HG03520 (cell line): ENCODE measurements around the gene MAP4K1.
"Not testable (repeated sequence)": the region's sequence is repeated elsewhere in the genome, so short reads cannot be mapped to it uniquely, and the experiment has no call there.

ENCODE experiments used
- ATAC-seq: cut with Tn5 transposase; IDR thresholded peaks from one replicate; pipeline ENCODE4 v1.9.1; 2021; ENCODE audit warnings: mild to moderate bottlenecking, moderate library complexity; ENCODE audit not compliant: unreplicated experiment

The MAP4K1 gene

DNA sequence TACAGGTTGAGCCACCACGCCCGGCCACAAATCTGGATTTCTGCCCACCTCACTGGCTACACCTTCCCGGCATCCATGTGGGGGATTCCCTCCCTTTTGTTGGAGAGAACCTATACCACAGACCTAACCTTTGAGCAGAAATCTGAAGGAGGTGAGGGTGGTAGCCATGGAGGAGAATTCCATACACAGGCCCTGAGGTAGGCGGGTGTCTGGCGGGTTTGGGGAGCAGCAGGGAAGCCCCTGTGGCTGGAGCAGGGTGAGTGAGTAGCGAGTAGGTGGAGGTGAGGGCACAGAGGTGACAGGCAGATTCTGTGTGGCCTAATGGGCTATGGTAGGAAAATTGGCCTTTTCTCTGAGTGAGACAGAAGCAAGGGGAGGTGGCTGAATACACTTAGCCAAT, 11.8 kb upstream of the MAP4K1 start:
- no peak for ATAC-seq

DNA sequence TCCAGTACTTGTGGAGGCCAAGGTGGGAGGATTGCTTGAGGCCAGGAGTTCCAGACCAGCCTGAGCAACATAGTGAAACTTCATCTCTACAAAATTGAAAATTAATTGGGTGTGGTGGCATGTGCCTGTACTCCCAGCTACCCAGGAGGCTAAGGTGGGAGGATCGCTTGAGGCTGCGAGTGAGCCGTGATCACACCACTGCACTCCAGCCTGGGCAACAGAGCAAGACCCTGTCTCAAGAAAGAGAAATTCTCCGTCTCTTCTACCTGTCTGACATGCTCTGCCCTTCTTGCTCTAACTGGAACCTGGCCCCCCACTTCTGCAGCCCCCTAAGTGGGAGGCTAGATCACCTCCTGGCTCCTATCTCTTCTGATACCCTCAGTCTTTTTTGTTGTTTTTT, 8.6 kb upstream of the MAP4K1 start:
- ATAC-seq = no peak

DNA sequence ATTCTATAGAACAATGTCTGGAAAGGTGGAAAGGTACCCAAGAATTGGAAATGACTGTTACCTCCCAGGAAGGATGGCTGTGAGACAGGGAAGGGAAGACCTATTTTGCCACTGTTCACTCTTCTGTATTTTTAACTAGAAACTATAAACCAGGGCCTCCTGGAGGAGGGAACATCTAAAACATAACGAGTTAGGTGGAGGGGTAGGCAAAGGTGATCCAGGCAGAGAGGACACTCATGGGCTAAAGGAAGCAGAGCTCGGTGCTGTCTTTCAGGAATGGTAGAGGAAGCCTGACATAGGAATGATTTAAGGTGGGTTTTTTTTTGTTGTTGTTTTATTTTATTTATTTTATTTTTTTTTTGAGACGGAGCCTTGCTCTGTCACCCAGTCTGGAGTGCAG, 7.1 kb upstream of the MAP4K1 start:
- ATAC-seq = no peak

DNA sequence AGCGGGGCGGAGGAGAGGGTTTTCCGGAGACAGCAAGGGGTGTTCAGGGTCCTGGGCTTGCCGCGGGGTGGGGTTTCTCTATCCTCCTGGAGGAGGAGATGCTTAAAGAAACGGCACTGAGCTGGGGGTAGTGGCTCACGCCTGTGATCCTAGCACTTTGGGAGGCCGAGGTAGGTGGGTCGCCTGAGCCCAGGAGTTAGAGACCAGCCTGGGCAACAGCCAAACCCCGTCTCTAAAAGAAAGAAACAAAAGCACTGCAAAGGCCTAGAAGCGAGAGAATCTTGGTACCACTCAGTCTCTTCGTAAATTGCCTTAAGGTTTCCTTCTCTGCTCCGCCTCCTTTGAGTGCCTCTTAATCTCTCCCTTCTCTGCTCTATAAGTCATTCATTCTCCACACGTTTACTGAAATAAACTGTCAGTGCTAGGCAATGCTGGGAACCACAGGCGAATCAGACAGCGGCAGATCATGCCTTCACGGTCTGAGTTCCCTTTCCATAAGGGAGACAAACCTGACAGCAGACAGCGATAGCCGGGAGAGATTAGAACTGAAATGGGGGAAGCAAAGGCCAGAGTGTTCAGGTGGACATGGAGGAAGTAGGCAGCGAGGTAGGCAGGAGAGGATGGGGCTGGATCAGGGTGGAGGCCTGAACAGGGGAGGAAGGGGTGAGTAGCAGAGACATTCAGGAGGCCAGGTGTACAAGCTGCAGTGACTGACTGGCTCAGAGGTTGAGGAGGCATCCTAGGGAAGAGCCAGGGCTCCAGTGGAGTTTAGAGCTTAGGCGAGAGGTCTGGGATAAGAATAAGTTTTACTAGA, 1.8 kb upstream of the MAP4K1 start:
- ATAC-seq = no peak

DNA sequence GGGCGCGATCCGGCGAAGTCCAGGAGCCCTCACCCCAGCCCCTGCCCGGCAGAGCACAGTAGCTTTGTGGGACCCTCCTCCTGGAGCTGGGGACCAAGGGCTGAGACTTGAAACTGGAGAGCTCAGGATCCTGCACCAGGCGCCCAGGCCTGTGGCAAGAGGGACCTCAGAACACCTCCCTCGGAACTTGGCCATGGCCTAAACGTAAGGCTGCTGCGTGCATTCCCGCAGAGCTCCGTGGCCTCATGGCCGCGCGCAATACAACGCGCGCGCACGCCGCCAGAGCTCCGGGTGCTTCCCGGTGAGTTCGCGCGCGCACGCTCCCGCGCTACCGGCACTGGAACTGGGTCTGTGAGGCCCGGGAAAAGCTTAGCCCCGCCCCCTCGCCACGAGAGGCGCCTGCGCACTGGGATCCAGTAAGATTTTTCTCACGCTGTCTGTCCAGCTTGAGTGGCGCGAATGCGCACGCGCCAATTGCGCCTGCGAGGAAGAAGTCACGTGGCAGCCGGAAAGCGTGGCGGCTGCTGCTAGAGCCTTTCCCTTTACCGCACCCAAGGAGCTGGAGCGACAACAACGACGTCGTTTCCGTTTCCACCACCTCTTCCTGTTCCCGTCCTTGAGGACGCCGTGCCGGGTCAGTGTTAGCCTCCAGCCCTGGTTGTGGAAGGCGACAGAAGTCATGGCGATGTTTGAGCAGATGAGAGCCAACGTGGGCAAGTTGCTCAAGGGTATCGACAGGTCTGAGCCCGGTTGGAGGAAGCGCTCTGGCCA, 1.0 kb upstream of the MAP4K1 start, which contains the start of gene EIF3K:
TSS of gene EIF3K (plus strand) at position 599 of the 771 bp plus-strand sequence. CDS start at position 680, 81 bp downstream.
- peak; percentile 64 for ATAC-seq

DNA sequence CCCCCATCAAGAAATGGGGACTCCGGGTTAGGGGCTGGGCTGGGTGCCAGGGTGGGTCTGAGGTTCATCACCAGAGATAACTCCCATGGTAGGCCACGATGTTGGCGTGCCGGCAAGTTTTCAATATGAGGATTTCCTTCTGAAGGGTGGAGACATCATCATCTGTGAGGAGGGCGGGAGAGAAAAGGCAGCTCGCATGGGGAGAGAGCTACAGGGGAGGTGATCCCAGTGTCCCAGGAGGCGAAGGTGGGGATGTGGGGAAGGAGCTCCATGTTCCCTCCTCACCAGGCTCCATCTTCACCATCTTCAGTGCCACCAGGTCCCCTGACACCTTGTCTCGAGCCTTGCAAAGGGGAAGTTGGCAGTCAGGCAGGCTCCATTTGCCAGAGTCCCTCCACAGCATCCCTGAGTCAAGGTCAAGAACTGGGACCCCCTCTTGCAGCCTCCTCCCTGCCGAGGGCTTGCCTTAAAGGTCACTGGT, 430 bp downstream of the MAP4K1 start:
- ATAC-seq = no peak

DNA sequence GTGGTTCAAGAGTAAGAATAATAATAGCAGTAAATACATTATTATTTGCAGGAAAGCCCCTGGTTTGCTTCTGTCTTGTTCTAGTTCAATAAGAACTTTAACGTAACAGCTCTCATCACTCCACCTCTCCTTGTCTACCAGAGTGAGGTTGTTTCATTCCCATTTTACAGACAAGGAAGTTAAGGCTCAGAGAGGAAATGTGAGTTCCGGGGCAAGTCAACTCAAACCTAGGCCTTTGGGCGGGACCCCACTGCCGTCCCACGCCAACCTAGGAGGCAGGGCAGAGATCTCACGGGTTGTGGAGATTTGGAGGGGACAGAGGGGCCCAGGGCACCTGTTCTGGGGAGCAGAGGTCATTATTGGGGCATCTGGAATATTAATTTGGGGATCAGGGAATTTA, 1.5 kb downstream of the MAP4K1 start:
- ATAC-seq = no peak

DNA sequence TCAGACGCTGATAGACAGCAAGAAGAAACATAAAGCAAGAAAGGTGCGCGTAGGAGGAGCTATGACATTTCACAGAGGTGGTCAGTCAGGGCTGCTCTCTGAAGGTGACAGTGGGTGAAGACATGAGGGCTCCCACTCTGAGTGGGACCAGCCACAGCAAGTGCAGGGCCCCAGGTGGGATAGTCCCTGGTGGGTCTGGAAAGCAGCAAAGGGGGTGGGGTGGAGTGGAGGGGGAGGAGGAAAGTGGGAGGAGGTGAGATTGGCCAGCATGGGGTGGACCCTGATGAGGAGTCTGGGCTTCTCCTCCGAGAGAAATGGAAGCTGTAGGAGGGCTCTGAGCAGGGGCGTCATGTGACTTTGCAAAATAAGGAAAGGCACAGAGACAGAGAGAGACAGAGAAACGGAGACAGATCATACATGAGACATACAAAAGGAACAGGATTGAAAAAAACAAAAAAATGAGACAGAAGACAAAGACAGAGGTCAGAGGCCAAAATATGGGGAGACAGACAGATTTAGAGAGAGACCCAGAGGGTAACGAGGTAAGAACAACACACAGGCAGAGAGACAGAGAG, 2.7 kb downstream of the MAP4K1 start:
- ATAC-seq = no peak

DNA sequence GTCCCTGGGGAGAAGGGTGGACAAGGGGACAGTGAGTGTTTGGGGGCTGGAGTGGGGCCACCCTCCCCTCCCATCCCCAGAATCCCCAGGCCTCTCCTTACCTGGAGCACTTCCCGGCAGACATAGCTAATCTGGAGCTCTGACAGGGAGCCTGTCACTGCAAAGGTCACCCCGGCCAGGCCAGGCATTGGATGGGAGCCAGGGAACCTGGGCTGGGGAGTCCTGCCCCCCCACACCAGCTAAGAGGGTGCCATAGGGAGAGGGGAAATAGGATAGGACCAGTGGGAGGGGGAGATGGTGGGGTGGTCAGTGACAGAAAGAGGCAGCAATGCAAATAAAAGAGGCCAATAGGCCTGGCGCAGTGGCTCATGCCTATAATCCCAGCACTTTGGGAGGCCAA, 3.5 kb downstream of the MAP4K1 start:
- no peak for ATAC-seq

DNA sequence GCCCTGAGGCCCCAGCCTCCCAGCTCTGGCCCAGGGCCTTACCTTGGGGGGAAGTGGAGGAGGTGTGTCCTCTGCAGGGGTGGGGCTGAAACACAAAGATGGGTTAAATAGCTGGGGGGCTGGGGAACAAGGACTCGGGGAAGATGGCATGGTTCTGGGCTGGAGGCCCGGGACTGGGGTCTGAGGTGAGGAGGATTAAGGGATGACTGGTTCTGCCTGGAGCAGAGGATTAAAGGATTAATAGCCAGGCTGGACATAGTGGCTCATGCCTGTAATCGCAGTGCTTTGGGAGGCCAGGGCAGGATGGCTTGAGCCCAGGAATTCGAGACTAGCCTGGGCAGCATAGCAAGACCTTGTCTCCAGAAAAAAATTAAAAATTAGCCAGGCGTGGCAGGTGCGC, 11.6 kb downstream of the MAP4K1 start:
- no peak for ATAC-seq

DNA sequence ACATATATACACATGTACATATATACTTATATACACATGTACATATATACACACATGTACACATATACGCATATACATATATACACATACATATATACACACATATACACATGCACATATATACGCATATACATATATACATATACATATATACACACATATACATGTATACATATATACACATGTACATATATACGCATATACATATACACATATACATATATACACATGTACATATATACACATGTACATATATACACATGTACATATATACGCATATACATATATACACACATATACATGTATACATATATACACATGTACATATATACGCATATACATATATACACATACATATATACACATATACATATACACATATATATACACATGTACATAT, 14.9 kb downstream of the MAP4K1 start:
- not testable (repeated sequence) for ATAC-seq

DNA sequence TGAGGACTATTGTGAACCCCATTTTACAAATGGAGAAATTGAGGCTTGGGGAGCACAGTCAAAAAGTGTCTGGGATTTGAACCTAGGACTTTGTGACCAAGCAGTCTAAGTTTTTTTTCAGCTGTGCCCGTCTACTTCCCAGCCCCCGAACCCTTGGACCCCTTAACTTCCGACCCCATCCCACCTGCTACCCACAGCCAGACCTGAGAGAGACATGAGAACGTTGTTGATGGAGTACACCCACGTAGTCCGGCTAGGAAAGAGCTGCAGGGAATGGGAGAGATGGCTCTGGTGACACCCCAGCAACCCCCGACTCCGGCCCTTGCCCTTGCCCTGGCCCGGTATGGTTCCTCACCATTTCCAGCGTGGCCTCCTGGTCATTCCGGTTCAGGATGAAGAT, 18.0 kb downstream of the MAP4K1 start:
- no peak for ATAC-seq

DNA sequence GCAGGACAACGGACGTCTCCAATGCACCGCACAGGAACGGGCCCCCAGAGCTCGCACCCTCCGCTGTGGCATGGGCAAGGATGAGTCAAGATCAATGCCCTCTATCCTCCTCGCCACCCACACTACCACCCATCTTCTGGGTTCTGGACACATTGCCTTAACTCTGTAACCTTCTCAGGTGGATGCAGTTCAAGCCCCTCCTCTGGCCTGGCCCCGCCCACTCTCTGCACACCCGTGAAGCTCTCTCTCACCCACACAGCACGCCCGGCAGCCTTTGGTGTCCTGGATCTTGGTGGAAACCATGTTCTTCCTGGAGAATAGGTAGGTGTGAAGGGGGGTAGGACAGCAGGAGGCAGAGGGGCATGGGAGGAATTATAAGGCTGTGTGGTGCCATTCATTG, 20.7 kb downstream of the MAP4K1 start:
- ATAC-seq = no peak

DNA sequence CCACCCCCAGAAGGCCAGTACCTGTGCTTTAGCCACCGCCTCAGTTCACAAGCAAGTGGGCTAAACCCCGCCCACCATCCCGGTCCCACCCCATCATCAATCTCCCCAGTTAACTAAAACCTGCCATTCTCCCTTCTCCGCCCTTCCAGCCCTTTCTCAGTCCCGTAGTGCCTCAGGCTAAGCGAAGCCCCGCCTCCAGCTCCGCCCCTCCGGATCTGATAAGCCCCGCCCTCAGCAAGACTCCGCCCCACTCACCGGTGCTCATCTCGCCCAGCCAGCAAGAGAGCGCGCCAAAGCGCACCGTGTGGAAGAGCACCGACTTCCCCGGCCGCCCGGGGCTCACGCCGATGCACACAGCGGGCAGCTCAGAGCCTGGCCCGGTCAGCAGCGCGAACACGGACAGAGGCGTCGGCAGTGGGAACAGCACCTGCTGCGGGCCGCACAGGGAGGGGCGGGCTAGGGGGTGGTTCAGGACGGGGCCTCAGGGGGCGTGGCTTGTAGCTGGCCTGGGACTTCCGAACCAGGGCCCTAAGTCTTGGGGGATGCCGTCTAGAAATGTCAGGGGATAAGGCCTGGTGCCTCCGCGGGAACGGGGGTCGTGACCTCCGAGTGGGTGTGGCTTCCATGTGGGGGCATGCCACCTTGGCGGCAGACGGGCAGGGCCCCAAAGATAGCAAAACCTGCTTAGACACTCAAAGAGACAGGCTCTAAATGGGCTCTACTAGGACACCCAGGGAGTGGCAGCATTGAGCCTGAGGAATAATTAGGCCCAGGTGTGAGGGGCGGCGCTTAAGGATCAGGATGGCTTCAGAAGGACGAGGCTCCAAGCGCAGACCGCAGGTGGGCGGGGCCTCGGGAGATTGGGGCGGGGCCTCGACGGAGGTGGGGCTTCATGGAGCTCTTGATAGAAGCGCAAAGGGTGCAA, 21.4 kb downstream of the MAP4K1 start:
- ATAC-seq = no peak

DNA sequence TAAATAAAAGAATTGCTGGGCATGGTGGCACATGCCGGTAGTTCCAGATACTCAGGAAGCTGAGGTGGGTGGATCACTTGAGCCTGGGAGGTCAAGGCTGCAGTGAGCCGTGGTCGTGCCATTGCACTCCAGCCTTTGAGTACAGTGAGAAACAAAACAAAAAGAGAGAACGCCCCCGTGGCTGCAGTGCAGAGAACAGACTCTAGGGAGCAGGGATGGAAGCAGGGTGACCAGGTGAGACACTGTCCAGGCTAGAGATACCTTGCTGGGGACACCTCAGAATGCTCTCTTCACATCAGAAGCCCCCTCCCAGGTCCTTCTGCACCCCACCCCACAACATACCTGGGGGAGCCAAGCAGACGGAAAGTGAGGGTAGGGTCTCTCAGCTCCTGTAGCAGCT, 24.8 kb downstream of the MAP4K1 start:
- ATAC-seq = no peak

DNA sequence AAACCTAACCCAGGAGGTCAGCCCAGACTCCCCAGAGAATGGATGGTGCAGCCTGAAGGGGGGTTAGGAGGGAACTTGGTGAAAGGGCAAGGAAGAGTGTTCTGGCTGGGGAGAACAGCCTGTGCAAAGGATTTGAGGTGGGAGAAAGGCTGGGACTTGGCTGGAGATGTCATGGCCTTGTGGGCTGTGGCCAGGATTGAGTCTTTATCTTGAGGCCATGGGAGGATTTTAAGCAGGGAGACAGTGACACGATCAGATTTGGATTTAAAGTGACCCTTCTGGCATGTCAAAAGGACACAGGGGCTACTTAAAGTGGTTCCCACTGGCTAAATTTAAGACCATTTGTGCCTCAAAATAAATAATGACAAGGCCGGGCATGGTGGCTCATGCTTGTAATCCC, 29.7 kb downstream of the MAP4K1 start:
- no peak for ATAC-seq

DNA sequence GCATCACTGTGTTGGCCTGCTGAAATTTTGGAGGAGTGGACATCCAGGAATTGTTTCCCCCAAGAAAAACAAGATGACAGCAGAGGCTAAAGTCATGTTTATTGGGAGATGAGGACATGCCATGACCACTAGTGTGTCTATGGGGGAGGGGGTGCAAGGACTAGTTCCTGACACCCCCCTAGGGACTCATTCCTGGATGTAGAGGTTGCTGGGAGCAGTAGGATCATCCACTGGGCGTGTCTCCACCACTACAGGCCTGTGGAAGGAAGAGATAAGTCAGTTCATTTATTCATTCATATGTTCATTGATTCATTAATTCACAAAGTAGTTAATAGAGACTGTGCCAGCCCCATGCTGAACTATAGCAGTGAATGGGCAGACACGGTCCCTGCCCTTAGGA, 30.2 kb downstream of the MAP4K1 start:
- no peak for ATAC-seq

DNA sequence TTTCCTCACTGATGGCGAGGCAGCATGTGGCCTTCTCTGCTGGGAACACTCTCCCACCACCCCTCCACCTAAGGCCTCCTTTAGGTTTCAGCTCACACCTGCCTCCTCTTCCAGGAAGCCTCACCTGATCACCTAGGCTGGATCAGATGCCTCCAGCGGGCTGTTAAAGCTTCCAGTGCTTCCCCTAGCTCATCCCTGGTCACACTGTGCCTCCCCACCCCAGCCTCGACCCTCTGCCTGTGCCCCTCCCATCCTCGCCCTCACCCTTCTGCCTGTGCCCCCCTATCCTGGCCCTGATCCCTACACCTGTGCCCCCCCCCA, 33.8 kb downstream of the MAP4K1 start:
- no peak for ATAC-seq

DNA sequence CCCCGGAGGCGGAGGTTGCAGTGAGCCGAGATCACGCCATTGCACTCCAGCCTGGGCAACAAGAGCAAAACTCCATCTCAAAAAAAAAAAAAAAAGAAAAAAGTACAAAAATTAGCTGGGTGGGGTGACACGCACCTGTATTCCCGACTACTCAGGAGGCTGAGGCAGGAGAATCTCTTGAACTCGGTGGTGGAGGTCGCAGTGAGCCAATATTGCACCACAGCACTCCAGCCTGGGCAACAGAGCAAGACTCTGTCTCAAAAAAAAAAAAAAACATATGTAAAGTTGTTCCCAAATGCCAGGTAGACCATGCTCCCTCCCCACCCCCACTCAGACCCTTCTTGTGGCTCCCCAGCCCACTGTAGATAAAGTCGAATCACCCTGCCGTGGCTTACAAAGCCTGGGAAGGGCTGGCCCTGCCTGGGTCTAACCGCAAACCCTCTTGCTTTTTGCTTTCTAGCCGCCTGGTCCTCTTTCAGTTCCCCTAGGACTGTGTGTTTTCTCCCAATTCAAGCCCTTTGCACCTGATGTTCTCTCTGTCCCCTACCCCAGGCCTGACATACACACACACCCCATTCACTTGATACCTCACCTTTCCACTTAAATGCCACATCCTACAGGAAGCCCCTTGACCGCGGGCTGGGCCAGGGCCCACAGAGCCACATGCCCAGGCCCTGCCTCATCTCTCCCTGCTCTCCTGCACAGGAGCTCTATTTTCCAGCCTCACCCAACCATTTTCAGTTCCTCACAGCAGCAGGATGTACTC, 34.4 kb downstream of the MAP4K1 start:
- no peak for ATAC-seq

DNA sequence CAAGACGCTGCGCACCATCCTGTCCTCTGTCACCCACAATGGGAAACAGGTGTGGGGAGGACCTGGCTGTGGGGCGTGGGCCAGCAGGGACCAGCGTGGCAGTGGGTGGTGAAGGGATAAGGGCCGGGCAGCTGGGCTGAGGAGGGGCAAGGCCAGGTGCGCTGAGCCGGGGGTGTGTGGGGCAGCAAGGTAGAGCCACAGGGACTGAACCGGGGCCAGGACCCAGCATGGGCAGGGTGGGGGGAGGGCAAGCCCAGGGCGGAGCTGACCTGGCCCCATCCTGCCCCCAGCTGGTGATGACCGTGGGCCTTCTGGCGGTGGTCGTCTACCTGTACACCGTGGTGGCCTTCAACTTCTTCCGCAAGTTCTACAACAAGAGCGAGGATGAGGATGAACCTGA, 37.7 kb downstream of the MAP4K1 start:
- no peak for ATAC-seq
